Hematopoietic multipotent progenitor cell treated with erythropoietin and hydrocortisone succinate and interleukin-3 and kit ligand, for 8 days (in vitro differentiated cells): ENCODE results near the gene UBA1.
"Not testable (repeated sequence)": the region's sequence is repeated elsewhere in the genome, so short reads cannot be mapped to it uniquely, and the experiment has no call there.

Experiments used
- DNase-seq: peaks from one replicate; pipeline ENCODE4 v3.0.0-alpha.2; 2015

Gene UBA1

DNA sequence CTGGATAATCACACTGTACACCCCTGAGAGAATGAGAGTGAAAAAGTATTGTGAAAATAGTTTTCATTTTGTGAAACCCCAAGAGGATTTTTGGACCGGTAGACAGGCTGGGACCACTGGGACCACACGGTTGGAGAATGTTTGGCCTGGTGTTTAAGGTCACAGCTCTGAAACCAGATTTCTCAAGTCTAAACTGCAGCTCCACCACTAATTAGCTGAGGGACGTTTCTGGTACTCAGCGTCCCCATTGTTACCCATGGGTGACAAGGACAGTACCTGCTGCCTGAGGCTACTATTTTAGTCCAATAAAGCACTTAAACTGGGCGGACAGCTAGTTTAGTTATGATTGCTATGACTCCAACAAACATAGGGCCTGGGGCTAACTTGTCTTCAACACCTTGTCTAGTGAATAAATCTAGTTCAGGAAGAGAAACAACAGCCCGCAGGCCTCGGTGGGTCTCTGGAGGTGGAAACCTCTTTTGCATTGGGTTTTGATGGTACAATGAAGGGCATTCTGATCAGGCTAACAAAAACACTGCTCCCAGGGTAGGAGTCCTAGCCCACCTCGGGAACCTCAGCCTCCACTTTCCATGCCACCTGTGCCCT, 38.7 kb downstream of the UBA1 start:
- no peak for DNase-seq

DNA sequence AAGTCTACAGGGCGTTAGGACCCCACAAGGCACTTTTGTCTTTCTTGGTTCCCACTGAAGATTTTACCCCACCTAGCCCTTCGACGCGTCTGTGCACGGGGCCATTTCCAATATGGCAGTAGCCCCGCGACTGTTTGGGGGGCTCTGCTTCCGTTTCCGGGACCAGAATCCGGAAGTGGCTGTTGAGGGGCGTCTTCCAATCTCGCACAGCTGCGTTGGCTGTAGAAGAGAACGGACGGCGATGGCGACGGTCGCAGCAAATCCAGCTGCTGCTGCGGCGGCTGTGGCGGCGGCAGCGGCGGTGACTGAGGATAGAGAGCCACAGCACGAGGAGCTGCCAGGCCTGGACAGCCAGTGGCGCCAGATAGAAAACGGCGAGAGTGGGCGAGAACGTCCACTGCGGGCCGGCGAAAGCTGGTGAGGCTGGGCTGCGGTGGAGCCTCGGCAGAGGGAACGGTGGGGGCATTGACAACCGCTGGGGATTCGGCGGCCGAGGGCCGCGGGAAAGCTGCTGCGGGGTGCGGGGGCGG, 39.2 kb downstream of the UBA1 start, which contains the start of gene USP11:
Gene USP11 (plus strand): TSS at position 207 of the 530 bp plus-strand sequence. CDS start 35 bp downstream, at position 242.
- peak; percentile 77 for DNase-seq

DNA sequence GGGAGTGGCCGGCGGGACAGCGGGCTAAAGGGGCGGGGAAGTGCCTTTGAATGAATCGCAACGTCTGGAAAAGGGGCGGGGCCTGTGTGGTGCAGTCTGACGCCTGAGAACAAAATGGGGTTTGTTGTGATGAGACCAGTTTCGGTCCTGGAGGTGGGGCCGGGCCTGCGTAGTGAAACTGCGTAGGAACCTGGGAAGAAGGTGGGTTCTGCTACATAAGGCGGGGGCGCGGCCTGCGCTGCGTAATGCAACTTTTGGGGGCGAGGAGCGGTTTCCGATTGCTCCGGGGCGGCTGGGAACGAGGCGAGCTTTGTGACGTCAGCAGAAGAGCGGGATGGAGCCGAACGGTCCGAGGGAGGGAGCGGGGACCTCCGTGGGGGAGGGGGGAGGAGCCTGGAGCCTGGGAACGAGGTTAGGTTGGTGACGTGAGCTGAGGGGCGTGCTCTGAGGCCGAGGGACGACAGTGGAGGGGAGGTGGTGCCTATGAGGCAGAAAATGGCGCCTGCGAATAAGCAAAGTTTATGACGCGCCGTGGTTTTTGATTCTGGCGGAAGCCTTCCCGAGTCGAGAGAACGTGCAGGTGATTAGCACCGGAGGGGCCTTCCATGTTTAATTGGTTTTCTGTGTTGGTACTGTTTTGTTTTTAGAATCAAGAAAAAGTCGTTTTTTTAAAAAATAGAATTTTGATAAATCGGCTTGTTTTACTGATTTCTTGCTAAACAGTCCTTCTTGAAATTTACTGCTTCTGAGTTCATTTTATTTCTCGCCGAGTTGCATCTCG, 39.9 kb downstream of the UBA1 start:
- peak; percentile 96 for DNase-seq

DNA sequence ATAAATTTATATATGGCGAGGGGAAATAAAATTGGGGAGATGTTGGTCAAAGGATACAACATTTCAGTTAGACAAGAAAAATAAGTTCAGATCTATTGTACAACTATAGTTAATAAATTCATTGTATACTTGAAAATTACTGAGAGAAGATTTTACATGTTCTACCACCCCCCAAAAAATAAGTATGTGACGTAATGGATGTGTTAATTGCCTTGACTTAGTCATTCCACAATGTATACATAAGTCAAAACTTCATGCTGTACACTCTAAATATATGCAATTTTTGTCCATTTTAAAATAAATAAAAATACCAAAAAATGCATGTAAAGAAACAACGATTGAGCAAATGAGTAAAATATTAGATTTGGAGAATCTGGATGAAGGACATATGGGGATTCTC, 41.0 kb downstream of the UBA1 start:
- no peak for DNase-seq

DNA sequence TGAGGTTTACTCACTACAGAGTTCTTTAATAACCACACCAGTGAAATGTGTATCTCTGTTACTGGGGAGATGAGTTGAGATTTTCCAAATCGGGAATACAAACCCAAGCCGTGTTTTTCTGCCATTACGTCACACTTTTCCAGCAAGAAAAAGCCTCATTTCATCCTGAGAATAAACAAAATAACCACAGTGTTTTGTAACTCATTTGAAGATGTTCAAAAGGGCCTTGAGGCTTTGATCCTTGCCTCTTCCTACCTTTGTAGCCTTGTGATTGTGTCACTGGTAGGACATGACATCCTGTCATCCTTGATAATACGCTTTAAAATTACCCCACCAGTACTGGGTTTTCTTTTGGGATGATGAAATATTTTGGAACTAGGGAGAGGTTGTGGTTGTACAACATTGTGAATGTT, 42.1 kb downstream of the UBA1 start:
- no peak for DNase-seq

DNA sequence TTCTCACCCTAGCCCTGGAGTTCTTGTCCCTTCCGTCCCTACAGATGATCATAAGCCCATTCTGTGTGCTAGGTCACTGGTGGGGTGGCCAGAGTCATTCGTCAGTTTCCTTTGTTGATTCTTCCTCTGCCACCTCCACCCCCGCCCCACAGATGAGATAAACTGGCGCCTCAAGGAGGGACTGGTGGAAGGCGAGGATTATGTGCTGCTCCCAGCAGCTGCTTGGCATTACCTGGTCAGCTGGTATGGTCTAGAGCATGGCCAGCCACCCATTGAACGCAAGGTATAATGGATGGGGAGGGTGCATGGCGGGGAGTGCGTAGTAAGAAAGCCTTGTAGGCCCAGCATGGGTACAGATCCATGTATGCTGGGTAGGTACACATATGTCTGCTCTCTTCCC, 45.6 kb downstream of the UBA1 start:
- no peak for DNase-seq

DNA sequence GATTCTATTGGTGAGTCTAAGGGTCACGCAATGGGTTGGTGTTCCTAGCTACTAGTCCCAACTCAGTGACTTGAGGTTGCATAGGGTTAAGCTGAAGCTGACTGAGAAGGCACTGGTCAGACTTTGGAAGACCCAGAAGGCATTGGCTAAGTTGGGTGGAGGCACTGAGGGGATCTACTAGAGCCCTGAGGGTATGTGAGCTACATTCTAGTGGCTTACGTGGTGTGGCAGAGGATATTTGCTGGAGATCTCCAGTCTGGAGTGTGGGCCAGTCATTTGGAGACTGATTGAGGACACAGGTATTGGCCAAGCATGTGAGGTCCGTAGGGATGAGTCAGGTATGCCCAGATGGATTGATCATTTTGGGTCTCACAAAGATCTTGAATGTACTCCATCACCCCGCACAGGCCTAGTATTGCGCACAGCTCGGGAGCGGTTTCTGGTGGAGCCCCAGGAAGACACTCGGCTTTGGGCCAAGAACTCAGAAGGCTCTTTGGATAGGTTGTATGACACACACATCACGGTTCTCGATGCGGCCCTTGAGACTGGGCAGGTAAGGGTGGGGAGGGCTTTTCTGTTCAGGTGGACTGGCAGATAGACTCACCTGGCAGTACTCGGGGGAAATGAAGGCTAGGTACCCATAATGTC, 46.4 kb downstream of the UBA1 start:
- no peak for DNase-seq

DNA sequence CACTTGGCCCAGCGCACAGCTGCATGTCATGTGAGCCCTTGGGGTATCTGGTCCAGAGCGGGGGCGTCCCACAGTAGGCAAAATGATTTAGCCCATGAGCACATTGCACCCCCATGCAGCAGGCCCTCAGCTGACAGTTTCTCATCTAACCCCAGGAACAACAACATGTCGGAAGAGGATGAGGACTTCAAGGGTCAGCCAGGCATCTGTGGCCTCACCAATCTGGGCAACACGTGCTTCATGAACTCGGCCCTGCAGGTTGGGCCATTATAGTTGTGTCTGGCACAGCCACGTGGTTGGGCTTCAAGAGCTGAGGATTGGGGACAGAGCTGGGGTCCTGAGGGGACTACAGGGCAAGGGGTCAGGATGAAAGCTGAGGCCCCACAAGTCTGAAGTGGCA, 47.0 kb downstream of the UBA1 start:
- DNase-seq = no peak

DNA sequence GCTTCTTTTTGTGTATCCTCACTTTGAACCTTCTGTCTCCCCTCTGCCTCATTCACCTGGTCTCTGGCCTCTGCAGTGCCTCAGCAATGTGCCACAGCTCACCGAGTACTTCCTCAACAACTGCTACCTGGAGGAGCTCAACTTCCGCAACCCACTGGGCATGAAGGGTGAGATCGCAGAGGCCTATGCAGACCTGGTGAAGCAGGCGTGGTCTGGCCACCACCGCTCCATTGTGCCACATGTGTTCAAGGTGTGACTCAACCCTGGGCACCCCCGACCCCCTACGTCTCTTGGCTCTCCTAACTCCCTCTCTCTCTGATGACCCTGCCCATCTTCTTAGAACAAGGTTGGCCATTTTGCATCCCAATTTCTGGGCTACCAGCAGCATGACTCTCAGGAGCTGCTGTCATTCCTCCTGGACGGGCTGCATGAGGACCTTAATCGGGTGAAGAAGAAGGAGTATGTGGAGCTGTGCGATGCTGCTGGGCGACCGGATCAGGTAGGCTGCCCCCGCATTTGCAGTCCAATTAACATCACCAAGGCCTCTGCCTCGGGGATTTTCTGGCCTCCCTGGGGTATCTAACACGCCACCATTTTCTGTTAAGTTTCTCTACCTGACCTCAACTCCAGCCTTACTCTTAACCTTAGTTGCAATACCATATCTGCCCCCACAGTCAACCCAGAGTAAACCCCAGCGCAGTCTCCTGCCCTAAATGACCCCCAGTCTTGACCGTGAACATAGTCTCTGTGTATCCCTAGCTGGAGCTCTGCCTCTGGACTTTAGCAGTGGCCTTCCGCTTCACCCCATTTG, 47.8 kb downstream of the UBA1 start:
- DNase-seq = no peak

DNA sequence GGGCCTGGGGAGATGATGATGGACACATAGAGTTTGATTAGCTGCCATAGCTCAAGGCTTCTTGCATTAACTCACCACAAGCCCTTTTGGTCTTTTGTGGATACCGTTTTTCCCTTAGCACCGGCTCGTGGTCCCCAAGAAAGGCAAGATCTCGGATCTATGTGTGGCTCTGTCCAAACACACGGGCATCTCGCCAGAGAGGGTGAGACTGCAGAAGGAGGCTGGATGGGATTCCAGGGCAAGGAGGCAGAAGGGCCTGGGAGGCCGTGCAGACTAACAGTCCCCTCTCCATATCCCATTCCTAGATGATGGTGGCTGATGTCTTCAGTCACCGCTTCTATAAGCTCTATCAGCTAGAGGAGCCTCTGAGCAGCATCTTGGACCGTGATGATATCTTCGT, 48.7 kb downstream of the UBA1 start:
- no peak for DNase-seq

DNA sequence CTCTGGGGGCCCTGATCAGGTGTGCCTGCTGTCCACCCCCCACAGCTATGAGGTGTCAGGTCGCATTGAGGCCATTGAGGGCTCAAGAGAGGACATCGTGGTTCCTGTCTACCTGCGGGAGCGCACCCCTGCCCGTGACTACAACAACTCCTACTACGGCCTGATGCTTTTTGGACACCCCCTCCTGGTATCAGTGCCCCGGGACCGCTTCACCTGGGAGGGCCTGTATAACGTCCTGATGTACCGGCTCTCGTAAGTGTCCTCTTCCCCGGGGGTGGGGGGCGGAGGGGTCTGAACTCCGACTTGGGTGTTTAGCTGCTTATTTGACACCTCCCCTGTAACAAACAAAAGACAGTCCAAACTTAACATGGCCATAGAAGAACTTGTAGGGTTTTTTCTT, 49.7 kb downstream of the UBA1 start:
- no peak for DNase-seq

DNA sequence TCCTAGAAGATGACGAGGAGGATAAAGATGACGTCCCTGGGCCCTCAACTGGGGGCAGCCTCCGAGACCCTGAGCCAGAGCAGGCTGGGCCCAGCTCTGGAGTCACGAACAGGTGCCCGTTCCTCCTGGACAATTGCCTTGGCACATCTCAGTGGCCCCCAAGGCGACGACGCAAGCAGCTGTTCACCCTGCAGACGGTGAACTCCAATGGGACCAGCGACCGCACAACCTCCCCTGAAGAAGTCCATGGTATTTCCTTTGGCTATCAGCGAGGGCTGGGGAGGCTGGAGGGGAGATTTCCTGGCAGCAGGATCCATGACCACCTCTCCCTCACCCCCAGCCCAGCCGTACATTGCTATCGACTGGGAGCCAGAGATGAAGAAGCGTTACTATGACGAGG, 51.0 kb downstream of the UBA1 start:
- DNase-seq = no peak

DNA sequence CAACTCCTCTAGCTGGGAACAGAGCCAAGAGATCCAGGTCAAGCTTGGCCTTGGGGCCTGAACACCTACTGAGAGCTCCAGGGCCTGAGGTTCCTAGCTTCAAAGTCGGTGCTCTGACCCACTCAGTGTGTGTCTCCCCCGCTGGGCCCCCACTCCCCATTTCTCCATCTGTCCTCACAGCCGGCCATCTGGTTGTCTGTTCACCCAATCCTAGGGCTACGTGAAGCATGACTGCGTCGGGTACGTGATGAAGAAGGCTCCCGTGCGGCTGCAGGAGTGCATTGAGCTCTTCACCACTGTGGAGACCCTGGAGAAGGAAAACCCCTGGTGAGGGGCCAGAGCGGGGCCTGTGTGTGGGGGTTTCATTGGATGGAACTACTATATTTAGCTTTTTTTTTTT, 51.5 kb downstream of the UBA1 start:
- DNase-seq = no peak

DNA sequence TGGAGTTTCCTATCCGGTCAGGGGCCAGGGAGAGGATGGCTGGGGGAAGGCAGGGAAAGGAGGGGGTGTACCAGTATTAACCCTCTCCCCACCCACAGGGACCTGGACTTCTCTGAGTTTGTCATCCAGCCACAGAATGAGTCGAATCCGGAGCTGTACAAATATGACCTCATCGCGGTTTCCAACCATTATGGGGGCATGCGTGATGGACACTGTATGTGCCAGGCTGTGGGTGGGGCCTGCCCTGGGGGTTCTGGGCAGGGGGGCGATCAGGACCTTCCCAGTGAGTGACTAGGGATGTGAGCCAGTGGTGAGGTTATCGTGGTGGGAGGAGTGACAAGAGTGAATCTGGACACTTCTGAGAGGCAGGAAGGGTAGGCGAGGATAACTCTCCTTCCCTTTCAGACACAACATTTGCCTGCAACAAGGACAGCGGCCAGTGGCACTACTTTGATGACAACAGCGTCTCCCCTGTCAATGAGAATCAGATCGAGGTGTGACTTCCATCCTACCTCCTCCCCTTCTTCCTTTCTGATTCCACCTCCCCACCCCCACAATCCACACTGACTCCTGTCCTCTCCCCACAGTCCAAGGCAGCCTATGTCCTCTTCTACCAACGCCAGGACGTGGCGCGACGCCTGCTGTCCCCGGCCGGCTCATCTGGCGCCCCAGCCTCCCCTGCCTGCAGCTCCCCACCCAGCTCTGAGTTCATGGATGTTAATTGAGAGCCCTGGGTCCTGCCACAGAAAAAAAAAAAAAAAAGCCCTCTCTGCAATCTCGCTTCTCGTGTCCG, 53.8 kb downstream of the UBA1 start:
- DNase-seq = no peak

DNA sequence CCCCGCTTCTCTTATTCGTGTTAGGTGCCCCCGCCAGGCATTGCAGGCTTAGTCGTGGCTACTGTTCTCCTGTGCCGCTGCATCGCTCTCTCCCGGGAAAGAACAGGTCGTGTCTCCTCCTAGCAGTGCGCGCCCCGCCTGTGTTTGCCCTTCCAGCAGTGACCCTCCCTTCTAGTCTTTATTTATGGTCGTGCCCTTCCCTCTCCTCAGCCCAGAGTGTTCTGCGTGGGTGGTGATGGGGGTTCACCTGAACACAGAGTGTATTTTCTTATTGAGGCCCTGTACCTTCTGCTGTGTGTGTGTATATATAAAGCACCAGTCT, 54.3 kb downstream of the UBA1 start:
- no peak for DNase-seq

DNA sequence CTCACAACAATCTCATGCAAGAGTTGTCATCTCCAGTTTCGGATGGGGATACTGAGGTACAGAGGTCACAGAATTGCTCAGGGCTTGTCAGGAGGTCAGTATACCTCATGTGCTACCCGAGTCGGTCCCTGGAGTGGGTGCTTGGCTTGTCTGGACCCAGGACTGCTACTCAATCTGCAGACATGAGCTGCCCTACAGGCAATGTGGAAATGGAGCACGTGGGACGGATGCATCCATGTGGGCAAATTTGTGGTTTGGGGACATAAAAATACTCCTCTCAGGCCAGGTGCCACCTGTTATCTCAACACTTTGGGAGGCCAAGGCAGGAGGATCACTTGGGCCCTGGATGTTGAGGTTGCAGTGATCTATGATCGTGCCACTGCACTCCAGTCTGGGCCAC, 54.9 kb downstream of the UBA1 start:
- DNase-seq = no peak

DNA sequence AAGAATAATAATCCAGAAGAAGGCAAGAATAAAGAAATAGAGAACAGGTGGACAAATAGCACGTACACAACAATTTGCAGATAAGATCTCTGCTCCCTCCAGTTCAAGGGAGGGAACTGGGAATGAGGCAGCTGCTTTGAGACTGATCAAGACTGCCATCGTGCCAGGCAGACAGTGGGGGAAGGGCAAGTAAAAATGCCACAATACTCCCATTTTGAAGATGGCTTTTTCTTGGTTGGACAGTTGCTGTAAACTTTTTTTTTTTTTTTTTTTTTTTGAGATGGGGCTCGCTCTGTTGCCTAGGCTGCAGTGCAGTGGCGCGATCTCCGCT, 56.4 kb downstream of the UBA1 start:
- no peak for DNase-seq

DNA sequence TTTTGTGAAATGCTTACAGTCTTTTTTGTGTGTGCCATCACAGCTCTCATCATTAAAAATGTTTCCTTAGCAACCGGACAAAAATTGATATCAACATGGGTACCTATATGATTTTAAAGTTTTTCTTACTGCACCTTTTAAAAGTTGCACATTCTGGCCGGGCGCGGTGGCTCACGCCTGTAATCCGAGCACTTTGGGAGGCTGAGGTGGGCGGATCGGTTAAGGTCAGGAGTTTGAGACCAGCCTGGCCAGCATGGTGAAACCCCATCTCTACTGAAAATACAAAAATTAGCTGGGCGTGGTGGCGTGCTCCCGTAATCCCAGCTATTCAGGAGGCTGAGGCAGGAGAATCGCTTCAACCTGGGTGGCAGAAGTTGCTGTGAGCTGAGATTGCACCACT, 64.0 kb downstream of the UBA1 start:
- DNase-seq = not testable (repeated sequence)
